B cell (primary cell): Measurements from ENCODE around the gene PER1. TPM values are rescaled to one million over a fixed set of nuclear protein-coding genes. Genes with fewer than 3 reads are reported as not detected.

Source experiments
- ATAC-seq: fragments of 200-7000 bp; cut with Tn5 transposase; one replicate; pipeline ENCODE4 v1.10.0; 2021; ENCODE audit warnings: low read depth, mild to moderate bottlenecking, moderate number of reproducible peaks, moderate library complexity
- CTCF ChIA-PET: fragments of 350-600 bp; sonication (Branson Sonifier 250); formaldehyde crosslinking; loops from one replicate; lab custom pipeline; 2021; ENCODE audit warnings: antibody characterized with exemption, inconsistent platforms; lab: Charles Lee
- POLR2A ChIA-PET: fragments of 350-600 bp; sonication (Branson Sonifier 250); formaldehyde crosslinking; loops from one replicate; lab custom pipeline; 2021; ENCODE audit warnings: antibody characterized with exemption; lab: Charles Lee
- DNase-seq: peaks from one replicate; pipeline ENCODE4 v3.0.0; 2013
- H2AFZ ChIP-seq: 2 replicates; pipeline ENCODE4 v1.6.1; 2012; ENCODE audit warnings: mild to moderate bottlenecking, low read depth, low read length; ENCODE audit not compliant: insufficient read depth, poor library complexity, severe bottlenecking
- H3K27ac ChIP-seq, 2 donors: 1 replicate in 1 of 2; 2 replicates in 1 of 2; pipeline ENCODE4 v1.5.1; 2012 to 2013; ENCODE audit warnings: low read length in 2 of 2, mild to moderate bottlenecking in 2 of 2, moderate library complexity in 1 of 2
- H3K27me3 ChIP-seq, 4 experiments: fragments of 200-600 bp in 1 of 4; sonication (generic) in 1 of 4; replicated peaks in 1 of 4; 1 replicate in 2 of 4; 2 replicates in 2 of 4; pipeline versions ENCODE4 v1.6.1 to v1.7.0; 2013 to 2016; ENCODE audit warnings: low read length in 3 of 4, mild to moderate bottlenecking in 2 of 4, mixed read lengths in 1 of 4, moderate library complexity in 1 of 4; ENCODE audit not compliant: insufficient read depth in 4 of 4, control insufficient read depth in 3 of 4; ENCODE audit errors: control extremely low read depth in 1 of 4
- H3K36me3 ChIP-seq, 2 experiments: replicated peaks in 1 of 2; 1 replicate in 1 of 2; 2 replicates in 1 of 2; pipeline versions ENCODE4 v1.6.1 to v1.7.1; 2013; ENCODE audit warnings: low read length in 1 of 2; ENCODE audit not compliant: insufficient read depth in 2 of 2, control insufficient read depth in 1 of 2; ENCODE audit errors: control extremely low read depth in 1 of 2, extremely low read depth in 1 of 2
- H3K4me1 ChIP-seq, 2 donors: fragments of 200-600 bp in 1 of 2; sonication (generic) in 1 of 2; 1 replicate in 1 of 2; 2 replicates in 1 of 2; pipeline versions ENCODE4 v1.5.1 to v1.6.1; 2013 to 2017; ENCODE audit warnings: low read length in 2 of 2; ENCODE audit not compliant: control insufficient read depth in 2 of 2, insufficient read depth in 2 of 2
- H3K4me2 ChIP-seq: replicated peaks from 2 replicates; pipeline ENCODE3; 2012; ENCODE audit warnings: mild to moderate bottlenecking, low read depth, low read length; ENCODE audit not compliant: poor library complexity, severe bottlenecking
- H3K4me3 ChIP-seq, 5 experiments: fragments of 200-600 bp in 1 of 5; sonication (generic) in 1 of 5; 1 replicate in 3 of 5; 2 replicates in 2 of 5; pipeline versions ENCODE4 v1.5.1 to v1.7.0; 2011 to 2016; ENCODE audit warnings: low read length in 4 of 5, mild to moderate bottlenecking in 4 of 5, low read depth in 2 of 5, control low read depth in 1 of 5, moderate library complexity in 1 of 5; ENCODE audit not compliant: insufficient read depth in 1 of 5; ENCODE audit errors: control extremely low read depth in 1 of 5, extremely low read depth in 1 of 5
- H3K79me2 ChIP-seq: fragments of 200-600 bp; sonication (generic); one replicate; pipeline ENCODE4 v1.6.0; 2016; ENCODE audit warnings: low read length; ENCODE audit not compliant: control insufficient read depth, insufficient read depth
- H3K9ac ChIP-seq: fragments of 200-600 bp; sonication (generic); 2 replicates; pipeline ENCODE4 v1.6.1; 2017; ENCODE audit warnings: mild to moderate bottlenecking, low read length, moderate library complexity
- H3K9me3 ChIP-seq, 3 donors: one replicate each; pipeline versions ENCODE4 v1.6.1 to v1.7.1; 2013; ENCODE audit warnings: low read length in 2 of 3; ENCODE audit not compliant: control insufficient read depth in 2 of 3, insufficient read depth in 1 of 3; ENCODE audit errors: control extremely low read depth in 1 of 3
- H4K20me1 ChIP-seq: 2 replicates; pipeline ENCODE4 v1.6.0; 2012; ENCODE audit warnings: mild to moderate bottlenecking, low read length; ENCODE audit not compliant: insufficient read depth, control insufficient read depth, poor library complexity, severe bottlenecking
- H3K27ac Mint-ChIP-seq: one replicate; pipeline ENCODE4 v1.8.0; 2021; ENCODE audit warnings: mixed read lengths
- H3K27me3 Mint-ChIP-seq: one replicate; pipeline ENCODE4 v1.8.0; 2021; ENCODE audit warnings: mixed read lengths
- H3K4me1 Mint-ChIP-seq: one replicate; pipeline ENCODE4 v1.8.0; 2021; ENCODE audit warnings: mixed read lengths
- H3K4me3 Mint-ChIP-seq: one replicate; pipeline ENCODE4 v1.8.0; 2021; ENCODE audit warnings: mixed read lengths
- H3K9me3 Mint-ChIP-seq: one replicate; pipeline ENCODE4 v1.8.0; 2022; ENCODE audit warnings: mixed read lengths; ENCODE audit not compliant: insufficient read depth
- CTCF ChIP-seq: fragments of 200-600 bp; IDR thresholded peaks from one replicate; pipeline ENCODE4 v1.8.0; 2022; ENCODE audit warnings: antibody characterized with exemption, mild to moderate bottlenecking
- EZH2 ChIP-seq: IDR thresholded peaks from 2 replicates; pipeline ENCODE4 v1.6.1; 2012; ENCODE audit warnings: borderline replicate concordance, low read depth, mild to moderate bottlenecking, moderate library complexity, low read length; ENCODE audit not compliant: insufficient read depth, poor library complexity, severe bottlenecking
- WGBS: methylation state at CpG from one replicate; pipeline ENCODE4 v1.1.5; 2013; ENCODE audit warnings: missing lambda C conversion rate; ENCODE audit not compliant: insufficient coverage; 5-methylcytosine and 5-hydroxymethylcytosine counted together
- intact Hi-C: fragments of 100-400 bp; cut with micrococcal nuclease; formaldehyde crosslinking; loops from one replicate; pipeline ENCODE4 v1.10.0; 2022
- polyA plus RNA-seq: library from polyadenylated mRNA; depleted of rRNA; stranded (reverse); fragments of >200 nt; gene quantifications from 2 replicates; pipeline ENCODE4 v1.2.3, GENCODE V29; 2012
- total RNA-seq, 2 donors: library from RNA; stranded (reverse); fragments of 120-200 nt in 1 of 2; gene quantifications; 1 replicate in 1 of 2; 2 replicates in 1 of 2; pipeline versions ENCODE4 v1.2.3 to v1.2.4, GENCODE V29; 2013 to 2022

Gene PER1
- total and polyA plus RNA-seq, 2 donors (not counting 1 experiment from before 2014, with no cell fraction given): 120 to 176 TPM

- intact Hi-C loops: no loop called here
Observed at GRCh38 chr17:8128125-8128784, 23.9 kb downstream of the PER1 start.

More at GRCh38 chr17:8128125-8128784, 23.9 kb downstream of the PER1 start:
- Histone ChIP-seq H2AFZ (no peak overlapping the region), H3K27me3 (peaks cover 0 to 28% (median 9%) of the 10 kb centered on the region in 4 experiments), H3K79me2 (no peaks in the 10 kb centered on the region), H3K9ac (no peak overlapping the region), H3K36me3 (no peaks in the 10 kb centered on the region), H3K27ac (no peak overlapping the region), H3K4me3 (no peak overlapping the region), H3K4me1 (peaks cover 28 to 39% of the 10 kb centered on the region in 2 donors), H3K4me2 (no peak overlapping the region), H3K9me3 (peaks cover 0 to 13% (median 0%) of the 10 kb centered on the region in 3 donors), H4K20me1 (peaks cover 20% of the 10 kb centered on the region)
- peak; percentile 15 for DNase-seq
- no peak overlapping the region for H3K27ac Mint-ChIP-seq
- no peak for ATAC-seq
- 91% methylated on average over 8 of the region's 14 CpGs for WGBS
- POLR2A ChIA-PET: interaction anchor here (0.6 to 2.5 kb wide), 3 partner anchors 11 to 93 kb away, joined by 3 to 7 read pairs (median 3); no protein-coding TSS in a partner anchor
- TF ChIP-seq EZH2 (no peak), CTCF (no peak)
- H3K9me3 Mint-ChIP-seq: no peaks in the 10 kb centered on the region
- CTCF ChIA-PET: interaction anchor here (1.4 to 2.4 kb wide), 4 partner anchors 9 to 173 kb away, joined by 3 to 8 read pairs (median 6); no protein-coding TSS in a partner anchor
- H3K27me3 Mint-ChIP-seq: peaks cover 18% of the 10 kb centered on the region
- H3K4me1 Mint-ChIP-seq: peaks cover 38% of the 10 kb centered on the region
- H3K4me3 Mint-ChIP-seq: no peak overlapping the region
